HG03571 (cell line): ENCODE measurements around the gene HFM1.
"Not testable (repeated sequence)": the region's sequence is repeated elsewhere in the genome, so short reads cannot be mapped to it uniquely, and the experiment has no call there.

ENCODE experiments used
- ATAC-seq: cut with Tn5 transposase; IDR thresholded peaks from one replicate; pipeline ENCODE4 v1.9.1; 2021; ENCODE audit not compliant: unreplicated experiment

The HFM1 gene

DNA sequence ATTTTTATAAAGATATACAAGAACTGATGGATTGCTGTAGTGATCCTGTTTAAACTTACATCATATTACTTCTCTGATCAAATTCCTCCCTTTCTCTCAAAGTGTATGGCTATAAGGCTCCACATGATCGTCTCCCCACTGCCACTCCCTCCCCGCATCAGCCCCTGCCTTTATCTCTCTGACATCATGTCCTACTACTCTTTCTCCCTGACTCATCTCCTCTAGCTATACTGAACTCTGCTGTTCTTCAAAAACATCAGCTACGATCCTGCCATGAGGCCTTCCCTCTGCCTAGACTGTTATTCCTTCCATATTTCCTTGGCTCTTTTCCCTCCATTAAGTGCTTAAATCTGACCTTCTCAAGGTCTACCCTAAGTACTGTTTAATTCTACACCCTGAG, 22.8 kb downstream of the HFM1 start:
- no peak for ATAC-seq

- ATAC-seq = no peak
Observed at GRCh38 chr1:91374086-91374485, 30.6 kb downstream of the HFM1 start.

DNA sequence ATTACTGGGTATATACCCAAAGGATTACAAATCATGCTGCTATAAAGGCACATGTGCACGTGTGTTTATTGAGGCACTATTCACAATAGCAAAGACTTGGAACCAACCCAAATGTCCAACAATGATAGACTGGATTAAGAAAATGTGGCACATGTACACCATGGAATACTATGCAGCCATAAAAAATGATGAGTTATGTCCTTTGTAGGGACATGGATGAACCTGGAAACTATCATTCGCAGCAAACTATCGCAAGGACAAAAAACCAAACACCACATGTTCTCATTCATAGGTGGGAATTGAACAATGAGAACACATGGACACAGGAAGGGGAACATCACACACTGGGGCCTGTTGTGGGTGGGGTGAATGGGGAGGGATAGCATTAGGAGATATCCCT, 32.4 kb downstream of the HFM1 start:
- not testable (repeated sequence) for ATAC-seq

DNA sequence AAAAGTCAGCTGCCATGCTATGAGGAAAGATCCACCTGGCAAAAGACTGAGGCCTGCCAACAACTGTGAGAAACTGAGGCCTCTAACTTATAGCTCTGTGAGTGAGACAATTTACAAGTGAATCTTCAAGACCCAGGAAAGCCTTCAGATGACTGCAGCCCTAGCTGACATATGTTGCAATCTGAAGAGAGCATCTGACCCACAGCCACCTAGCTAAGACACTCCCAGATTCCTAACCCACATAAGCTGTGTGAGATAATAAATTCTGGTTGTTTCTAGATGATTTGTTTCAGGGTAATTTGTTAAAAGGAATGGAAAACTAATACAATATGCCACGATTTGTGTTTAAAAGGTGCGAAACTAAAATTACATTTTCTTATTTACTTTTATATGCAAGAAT, 55.1 kb downstream of the HFM1 start:
- no peak for ATAC-seq

DNA sequence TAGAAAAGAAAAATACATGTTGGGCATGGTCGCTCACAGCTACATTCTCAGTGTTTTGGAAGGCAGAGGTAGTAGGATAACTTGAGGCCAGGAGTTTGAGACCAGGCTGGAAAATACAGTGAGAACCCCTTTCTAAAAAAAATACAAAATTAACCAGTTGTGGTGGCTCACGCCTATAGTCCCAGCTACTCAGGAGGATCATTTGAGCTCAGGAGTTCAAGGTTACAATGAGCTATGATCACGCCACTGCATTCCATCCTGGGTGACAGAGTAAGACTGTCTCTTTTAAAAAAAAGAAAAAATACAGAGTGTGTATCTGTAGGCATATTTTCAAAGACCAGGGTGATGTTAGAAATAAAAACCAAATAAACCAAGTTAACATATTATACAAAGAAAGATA, 57.8 kb downstream of the HFM1 start:
- ATAC-seq = no peak

GRCh38 chr1:91345395-91346005, 59.1 kb downstream of the HFM1 start:
- no peak for ATAC-seq

GRCh38 chr1:91338501-91338900, 66.1 kb downstream of the HFM1 start:
- ATAC-seq = no peak

DNA sequence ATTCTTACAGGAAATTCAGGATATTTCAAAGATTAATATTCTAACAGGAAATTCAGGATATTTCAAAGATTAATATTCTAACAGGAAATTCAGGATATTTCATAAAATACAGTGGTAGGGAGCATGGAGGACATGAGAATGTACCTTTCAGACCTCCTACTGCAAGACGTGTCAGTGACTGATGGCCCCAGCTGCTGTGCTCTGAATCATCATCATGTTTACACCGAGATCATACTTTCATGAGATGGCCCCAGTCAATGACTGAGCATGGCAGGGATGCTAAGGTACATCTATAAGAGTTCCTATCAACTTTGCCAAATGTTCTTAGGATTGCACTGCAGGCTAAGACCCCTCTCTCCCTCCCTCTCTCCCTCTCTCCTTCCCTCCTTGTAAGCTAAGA, 69.0 kb downstream of the HFM1 start:
- no peak for ATAC-seq

DNA sequence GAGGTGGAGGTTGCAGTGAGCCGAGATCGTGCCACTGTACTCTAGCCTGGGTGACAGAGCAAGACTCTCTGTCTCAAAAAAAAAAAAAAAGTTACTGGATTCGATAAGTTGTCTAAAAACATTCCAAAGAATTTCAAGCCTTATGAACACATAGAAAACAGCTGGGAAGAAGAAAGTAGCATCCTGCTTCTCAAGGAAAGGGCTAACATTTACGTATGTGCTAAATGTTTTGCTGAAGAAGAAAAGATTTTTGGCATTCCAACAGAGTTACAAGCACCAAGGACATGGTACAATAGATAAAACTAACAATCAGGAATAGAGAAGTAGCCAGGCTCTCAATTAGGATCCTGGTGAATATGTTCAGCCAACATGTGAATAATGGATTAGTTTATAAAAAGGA, 69.8 kb downstream of the HFM1 start:
- ATAC-seq = no peak

DNA sequence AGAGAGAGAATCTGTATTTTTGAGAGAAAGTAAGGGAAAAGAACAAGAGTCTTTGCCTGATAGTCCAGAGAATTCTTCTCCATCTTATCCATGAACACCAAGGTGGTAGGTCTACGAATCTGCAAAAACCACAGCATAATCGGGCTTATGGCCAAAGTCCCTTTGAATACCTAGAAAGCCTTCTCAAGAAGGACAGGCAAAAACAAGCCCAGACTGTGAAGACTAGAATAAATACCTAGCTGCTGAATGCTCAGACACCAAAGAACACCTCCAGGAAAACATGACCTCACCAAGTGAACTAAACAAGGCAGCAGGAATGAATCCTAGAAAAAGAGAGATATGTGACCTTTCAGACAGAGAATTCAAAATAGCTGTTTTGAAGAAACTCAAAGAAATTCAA, 79.2 kb downstream of the HFM1 start:
- no peak for ATAC-seq

DNA sequence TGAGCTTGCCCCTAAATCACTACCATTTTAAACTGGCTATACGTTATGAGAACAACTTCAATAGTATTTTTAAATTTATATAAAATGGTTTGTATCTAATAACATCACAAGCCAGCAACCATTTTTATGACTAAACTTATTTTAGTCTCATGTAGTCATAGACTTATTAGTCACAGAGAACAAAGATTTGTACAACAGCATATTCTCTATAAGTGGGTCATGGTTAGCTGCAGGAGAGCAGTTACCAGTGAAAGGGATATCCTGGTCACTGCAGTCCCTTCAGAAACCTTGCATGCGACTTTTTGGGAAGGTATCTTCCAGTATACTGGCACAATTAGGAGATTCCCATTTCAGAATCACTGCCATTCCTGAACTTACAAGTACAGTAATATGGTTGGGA, 90.0 kb downstream of the HFM1 start:
- no peak for ATAC-seq

- no peak for ATAC-seq
Observed at GRCh38 chr1:91311672-91312071, 93.0 kb downstream of the HFM1 start.

DNA sequence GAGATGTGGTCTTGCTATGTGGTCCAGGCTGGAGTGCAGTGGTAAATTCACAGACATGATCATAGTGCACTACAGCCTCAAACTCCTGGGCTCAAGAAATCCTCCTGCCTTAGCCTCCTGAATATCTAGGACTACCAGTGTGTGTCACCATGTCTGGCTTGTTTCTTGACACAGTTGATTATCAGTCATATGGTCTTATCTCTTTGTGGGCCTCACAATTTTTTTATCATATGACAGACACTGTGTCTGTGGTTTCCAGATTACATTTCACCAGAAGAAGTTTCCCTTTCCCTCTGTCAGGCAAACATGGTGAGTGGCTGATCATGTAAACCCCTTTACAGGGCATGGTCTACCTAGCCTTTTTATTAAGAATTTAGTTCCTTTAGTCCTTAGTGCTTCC, 96.1 kb downstream of the HFM1 start:
- ATAC-seq = no peak

DNA sequence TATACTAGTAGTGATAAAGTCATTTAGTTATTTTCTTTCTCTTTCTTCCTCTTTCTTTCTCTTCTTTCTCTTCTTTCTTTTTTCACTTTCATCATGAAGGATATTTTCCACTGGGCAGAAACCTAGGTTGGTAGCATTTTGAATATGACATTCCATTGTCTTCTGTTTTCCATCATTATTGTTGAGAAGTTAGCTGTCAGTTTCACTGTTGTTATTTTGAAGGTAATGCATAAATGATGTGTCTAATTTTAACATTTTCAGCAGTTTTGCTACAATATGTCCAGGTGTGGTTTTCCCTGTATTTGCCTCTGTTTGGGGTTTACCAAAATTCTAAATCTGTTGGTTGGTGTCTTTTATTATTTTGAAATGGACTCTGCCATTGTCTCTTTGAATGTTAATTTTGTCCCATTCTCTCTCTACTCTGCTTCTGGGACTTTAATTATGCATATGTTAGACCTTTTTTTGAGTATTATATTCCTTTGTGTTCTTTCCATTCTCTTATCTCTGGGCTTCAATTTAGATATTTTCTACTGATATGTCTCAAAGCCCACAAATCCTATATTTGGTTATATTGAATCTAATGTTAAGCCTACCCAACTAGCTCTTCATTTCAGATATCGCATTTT, 96.7 kb downstream of the HFM1 start:
- no peak for ATAC-seq

- no peak for ATAC-seq
Observed at GRCh38 chr1:91303165-91303564, 101.5 kb downstream of the HFM1 start.

GRCh38 chr1:91288843-91289553, 115.6 kb downstream of the HFM1 start:
- ATAC-seq = not testable (repeated sequence)

DNA sequence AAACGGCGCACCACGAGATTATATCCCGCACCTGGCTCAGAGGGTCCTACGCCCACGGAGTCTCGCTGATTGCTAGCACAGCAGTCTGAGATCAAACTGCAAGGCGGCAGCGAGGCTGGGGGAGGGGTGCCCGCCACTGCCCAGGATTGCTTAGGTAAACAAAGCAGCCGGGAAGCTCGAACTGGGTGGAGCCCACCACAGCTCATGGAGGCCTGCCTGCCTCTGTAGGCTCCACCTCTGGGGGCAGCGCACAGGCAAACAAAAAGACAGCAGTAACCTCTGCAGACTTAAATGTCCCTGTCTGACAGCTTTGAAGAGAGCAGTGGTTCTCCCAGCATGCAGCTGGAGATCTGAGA, 117.7 kb downstream of the HFM1 start:
- ATAC-seq = not testable (repeated sequence)

DNA sequence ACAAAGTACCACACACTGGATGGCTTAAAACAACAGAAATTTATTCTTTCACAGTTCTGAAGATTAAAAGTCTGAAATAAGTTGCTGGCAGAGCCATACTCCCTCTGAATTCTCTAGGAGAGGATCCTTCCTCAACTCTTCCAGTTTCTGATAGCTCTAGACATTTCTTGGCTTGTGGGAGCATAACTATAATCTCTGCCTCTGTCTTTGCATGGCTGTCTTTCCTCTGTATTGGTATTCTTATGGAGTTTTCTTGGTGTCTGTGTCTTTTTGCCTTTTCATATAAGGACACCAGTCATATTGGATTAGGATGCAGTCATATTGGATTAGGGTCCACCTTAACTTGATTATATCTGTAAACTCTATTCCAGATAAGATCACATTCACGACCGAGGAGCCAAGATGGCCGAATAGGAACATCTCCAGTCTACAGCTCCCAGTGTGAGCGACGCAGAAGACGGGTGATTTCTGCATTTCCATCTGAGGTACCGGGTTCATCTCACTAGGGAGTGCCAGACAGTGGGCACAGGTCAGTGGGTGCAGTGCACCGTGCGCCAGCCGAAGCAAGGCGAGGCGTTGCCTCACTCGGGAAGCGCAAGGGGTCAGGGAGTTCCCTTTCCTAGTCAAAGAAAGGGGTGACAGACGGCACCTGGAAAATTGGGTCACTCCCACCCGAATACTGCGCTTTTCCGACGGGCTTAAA, 118.2 kb downstream of the HFM1 start:
- not testable (repeated sequence) for ATAC-seq

GRCh38 chr1:91283421-91283726, 121.3 kb downstream of the HFM1 start:
- ATAC-seq = no peak

GRCh38 chr1:91282695-91283420, 121.8 kb downstream of the HFM1 start:
- no peak for ATAC-seq

DNA sequence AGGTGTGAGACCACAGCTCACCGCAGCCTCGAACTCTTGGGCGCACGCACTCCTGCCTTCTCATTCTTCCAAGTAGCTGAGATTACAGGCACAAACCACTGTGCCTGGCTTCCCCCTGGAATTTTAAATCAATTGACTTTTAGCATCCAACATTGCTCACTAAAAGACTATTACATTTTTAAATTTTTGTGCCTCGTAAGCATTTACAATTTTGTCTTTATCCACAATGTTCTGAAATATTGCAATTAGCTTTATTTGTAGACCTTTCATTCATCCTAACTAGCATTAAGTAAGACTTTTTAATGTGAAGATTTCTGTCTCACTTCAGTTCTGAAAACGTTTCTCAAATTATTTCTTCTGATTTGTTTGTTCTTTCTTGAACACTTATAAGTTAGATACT, 122.9 kb downstream of the HFM1 start:
- ATAC-seq = no peak

- ATAC-seq = no peak
Observed at GRCh38 chr1:91278754-91279153, 125.9 kb downstream of the HFM1 start.
